Epithelial cell of prostate (primary cell): ENCODE data around the gene CNKSR3.
"Not testable (repeated sequence)": the region's sequence is repeated elsewhere in the genome, so short reads cannot be mapped to it uniquely, and the experiment has no call there.

Experiments
- DNase-seq: peaks from one replicate; pipeline ENCODE4 v3.0.0-alpha.2; 2011; ENCODE audit warnings: low read depth, low spot score
- H3K27ac ChIP-seq: fragments of 450-650 bp; 2 replicates; pipeline ENCODE4 v1.5.1; 2017; ENCODE audit warnings: mild to moderate bottlenecking

CNKSR3 gene

DNA sequence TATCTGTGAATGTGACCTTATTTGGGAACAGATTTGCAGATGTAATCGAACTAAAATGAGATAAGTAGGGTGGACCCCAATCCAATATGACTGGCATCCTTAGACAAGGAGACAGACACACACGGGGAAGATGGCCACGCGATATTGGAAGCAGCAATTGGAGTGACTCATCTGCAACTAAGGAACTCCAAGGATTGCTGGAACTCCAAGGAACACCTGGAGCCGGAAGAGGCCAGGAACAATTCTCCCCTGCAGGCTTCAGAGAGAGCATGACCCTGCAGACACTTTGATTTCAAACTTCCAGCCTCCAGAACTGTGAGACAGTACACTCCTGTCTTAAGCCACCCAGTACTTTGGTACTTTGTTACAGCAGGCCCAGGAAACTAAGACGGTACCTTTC lies 19.5 kb upstream of the CNKSR3 start:
- no peak overlapping the region for H3K27ac ChIP-seq
- DNase-seq = no peak

DNA sequence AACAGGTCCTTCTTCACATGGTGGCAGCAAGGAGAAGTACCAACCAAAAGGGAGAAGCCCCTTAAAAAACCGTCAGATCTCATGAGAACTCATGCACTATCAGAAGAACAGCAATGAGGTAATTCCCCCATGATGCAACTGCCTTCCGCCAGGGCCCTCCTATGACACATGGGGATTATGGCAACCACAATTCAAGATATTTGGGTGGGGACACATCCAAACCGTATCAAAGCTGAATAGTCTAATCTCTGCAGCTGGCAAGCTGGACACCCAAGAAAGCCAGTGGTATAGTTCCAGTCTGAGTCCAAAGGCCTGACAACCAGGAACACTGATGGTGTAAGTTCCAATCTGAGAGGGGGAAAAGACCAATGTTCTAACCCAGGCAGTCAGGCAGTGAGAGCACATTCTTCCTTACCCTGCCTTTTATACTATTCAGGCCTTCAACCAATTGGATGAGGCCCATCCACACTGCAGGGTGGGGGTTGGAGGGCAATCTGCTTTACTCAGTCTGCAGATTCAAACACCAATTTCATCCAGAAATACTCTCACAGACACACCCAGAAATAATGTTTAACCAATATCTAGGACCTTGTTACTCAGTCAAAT lies 17.9 kb upstream of the CNKSR3 start:
- no peak overlapping the region for H3K27ac ChIP-seq
- DNase-seq = no peak

DNA sequence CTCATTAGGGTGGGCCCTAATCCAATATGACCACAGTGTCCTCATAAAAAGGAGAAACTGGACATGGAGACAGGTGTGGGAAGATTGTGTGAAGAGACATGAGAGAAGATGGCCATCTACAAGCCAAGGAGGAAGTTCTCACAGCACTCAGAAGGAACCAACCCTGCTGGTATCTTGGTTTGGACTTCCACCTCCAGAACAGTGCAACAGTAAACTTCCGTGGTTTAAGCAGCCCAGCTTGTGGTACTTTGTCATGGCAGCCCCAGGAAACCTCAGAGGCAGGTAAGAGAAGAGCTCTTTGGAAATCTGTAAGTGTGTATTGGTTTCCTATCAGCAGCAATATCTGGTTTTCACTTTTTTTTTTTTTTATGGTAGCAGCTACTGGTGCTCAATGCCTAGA lies 16.5 kb upstream of the CNKSR3 start:
- no peak overlapping the region for H3K27ac ChIP-seq
- no peak for DNase-seq

DNA sequence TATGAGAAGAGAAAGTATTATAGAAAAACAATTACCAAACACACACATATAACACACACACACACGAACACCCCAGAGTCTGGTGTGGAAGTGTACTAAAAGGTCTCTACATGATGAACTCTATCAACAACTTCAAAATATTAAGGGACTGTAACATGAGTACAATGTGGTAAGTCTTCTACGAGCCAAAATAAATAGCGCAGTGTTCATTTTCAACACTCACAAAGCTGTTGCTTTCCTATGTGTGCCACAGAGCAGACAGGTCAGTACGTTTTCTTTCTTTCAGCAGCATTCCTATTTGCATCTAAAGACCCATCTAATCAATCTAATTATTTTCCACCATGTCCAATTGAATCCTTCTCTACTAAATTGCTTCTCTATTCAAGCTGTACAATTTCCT lies 12.1 kb upstream of the CNKSR3 start:
- no peak overlapping the region for H3K27ac ChIP-seq
- DNase-seq = no peak

DNA sequence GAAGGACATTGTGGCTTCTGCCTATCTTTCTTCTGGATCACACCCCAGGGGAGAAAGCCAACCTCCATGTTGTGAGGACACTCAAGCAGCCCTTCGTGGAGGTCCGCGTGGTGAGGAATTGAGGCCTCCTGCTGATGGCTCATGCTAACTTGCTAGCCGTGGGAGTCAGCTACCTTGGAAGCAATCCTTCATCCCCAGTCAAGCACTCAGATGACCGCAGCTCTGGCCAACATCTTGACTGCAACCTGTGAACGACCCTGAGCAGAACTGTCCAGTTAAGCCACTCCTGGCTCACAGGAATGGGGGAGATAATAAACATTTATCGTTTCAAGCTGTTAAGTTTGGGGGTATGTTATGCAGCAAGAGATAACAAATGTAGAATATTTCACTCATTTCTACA lies 10.9 kb upstream of the CNKSR3 start:
- no peak for DNase-seq
- no peak overlapping the region for H3K27ac ChIP-seq

DNA sequence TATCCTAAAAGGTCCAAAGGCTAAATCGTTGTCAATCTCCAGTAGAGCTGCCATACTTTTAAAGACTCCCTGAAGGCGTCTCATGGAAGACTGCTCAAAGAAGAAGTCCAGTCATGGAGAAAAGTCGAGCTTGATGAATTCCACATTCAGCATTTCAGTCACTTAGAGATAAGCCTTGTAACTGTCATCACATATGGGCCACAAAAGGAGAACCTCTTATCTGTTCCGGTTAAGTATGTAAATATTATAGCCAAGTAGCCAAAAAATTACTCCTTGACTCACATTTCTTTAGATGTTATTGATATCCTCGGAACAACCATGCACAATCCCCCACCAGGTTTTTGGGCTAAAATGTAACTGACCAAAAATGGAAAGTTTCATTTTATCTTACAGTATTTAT lies 9.8 kb upstream of the CNKSR3 start:
- no peak for DNase-seq
- no peak overlapping the region for H3K27ac ChIP-seq

DNA sequence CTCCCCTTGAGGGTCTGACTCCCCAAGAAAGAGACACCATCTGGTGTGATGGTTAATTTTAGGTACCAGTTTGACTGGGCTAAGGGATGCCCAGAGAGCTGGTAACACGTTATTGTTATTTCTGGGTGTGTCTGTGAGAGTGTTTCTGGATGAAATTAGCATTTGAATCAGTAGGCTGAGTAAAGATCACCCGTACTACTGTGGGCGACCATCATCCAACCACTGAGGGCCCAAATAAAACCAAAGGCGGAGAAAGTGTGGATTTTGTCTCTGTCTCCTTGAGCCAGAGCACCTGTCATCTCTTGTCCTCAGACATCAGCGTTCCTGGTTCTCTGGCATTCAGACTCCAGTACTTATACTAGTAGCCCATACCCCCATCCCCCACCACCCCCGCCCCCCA lies 7.9 kb upstream of the CNKSR3 start:
- no peak overlapping the region for H3K27ac ChIP-seq
- DNase-seq = no peak

DNA sequence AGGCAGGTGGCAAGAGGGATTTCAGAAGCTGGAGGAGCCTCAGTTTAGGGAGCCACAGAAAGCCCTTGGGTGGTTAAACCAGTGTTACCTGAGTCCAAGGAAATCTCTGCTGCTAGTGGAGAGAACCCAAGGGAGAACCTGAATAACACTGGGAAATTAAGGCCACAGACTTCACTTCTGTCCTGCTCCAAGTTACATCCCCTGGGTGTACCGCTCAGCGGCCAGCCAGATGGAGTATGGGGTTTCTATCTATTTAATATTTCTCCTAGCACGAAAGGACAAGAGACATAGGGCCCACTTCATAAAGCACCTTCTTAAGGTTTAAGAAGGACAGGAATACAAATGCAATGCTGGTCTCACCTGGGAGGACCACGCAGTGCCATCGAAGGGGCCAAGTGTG lies 5.8 kb upstream of the CNKSR3 start:
- no peak overlapping the region for H3K27ac ChIP-seq
- no peak for DNase-seq

DNA sequence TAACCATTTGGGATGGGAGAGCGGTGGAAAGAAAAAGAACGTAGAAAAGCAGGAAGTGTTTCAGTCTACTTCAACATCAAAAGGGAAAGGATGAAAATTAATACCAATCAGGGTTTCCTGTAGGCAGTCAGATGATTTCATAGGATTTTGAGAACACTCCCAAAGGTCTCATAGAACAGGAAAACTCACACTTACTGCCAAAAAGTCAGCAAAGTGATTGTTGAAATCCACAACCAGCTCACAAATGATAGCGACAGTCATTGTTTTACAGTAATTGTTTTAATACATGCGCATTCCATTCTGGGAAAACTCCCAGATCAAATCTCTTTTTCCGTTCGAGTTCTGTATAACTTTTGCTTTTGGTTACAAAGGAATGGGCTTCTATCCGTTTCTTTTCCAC lies 5.3 kb upstream of the CNKSR3 start:
- no peak overlapping the region for H3K27ac ChIP-seq
- no peak for DNase-seq

DNA sequence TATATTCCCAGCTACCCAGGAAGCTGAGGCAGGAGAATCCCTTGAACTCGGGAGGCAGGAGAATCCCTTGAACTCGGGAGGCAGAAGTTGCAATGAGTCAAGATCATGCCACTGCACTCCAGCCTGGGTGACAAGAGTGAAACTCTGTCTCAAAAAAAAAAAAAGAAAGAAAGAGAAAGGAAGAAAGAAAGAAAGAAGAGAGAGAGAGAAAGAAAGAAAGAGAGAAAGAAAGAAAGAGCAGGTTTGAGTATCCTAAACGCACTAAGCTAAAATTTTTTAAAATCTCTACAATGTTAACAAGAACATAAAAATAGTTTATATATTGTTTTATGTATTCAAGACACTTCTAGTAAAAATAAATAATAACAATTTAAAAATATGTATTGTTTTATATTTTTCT lies 4.6 kb upstream of the CNKSR3 start:
- H3K27ac ChIP-seq, DNase-seq: not testable (repeated sequence)

DNA sequence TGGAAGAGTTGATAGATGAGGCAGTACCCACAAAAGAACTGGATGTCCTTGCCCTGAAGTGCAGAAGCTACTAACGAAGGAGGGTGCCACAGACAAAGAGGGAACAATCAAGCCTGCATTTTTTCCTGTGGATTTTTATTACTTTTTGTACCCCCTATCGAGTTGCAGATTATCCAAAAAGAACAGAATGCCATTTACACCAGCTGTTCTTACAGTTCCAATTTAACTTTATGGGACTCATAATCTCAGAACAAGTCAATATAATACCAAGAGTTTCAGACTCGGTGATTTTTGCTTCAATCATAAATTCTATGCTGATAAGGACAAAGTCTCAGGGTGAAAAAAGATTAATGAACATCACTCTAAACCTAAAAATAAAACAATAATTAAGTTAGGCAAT lies 4.0 kb upstream of the CNKSR3 start:
- DNase-seq = no peak
- H3K27ac ChIP-seq = no peak overlapping the region

DNA sequence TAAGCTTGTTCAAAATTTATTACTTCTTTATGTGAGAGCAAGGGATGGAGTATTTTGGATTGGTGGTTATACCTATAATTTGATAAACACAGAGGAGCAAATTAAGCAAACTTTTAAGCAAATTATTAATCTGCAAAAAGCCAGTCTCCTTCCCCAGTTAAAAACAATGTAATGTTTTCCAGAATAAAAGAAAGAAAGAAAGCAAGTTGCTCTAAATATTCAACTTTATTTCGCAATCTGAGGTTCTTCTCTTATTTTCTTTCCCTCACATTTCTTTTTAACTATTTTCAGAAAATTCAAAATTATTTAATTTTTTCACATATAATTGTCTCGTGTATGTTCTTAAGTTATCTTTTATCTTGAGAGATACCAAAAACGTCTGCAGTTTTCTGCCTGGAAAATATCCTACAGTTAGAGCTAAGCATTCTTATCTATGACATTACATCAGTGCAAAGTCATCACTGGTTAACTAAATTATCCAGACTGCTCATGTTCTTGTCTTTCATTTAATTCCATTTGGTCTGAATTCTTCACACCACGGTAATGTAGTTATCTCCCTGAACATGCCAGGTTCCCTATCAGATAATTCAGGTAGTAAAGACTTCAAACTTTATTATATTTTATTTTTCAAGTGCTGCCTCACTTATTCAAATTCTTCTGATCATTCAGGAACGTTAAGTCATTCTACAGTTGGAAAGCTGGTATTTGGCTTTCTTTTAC lies 3.3 kb upstream of the CNKSR3 start:
- DNase-seq = no peak

DNA sequence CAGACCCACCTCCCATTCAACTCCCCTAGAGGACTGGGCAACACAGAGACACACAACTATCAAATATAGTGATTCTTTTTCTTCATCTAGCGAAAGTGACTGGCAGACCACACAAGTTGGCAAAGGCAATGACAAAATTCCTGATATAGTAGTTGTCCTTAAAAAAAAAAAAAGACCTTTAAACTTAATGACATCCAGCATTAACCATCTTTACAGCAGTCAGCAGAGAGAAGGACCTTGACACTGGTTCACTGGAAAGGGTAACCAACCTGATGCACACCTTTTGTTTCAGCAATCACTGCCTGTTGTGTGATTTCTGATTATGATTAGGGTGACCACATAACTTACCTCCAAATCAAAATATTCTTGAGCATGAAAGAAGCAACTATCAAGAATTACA lies 1.7 kb upstream of the CNKSR3 start:
- no peak for DNase-seq
- H3K27ac ChIP-seq = no peak overlapping the region

More for the DNA sequence above, 3.3 kb upstream of the CNKSR3 start:
- no peak overlapping the region for H3K27ac ChIP-seq

DNA sequence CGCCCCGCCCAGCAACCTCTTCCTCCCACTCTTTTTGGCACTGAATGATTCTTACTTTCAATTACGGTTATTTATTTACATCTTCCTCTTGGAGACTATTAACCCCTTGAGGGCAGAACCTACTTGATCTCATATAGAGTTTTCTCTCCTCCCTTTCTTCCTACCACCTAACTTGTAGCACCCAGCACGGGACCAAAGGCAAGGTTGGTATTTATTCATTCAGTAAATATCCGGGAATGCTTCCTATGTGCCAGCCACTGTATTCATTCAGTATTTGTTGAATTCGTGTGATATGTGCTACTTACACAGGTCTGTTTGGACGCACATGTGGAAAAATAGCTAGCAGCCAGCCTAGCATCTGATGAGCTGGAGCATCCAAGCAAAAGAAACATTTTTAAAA lies 1.3 kb upstream of the CNKSR3 start:
- no peak overlapping the region for H3K27ac ChIP-seq
- DNase-seq = no peak

DNA sequence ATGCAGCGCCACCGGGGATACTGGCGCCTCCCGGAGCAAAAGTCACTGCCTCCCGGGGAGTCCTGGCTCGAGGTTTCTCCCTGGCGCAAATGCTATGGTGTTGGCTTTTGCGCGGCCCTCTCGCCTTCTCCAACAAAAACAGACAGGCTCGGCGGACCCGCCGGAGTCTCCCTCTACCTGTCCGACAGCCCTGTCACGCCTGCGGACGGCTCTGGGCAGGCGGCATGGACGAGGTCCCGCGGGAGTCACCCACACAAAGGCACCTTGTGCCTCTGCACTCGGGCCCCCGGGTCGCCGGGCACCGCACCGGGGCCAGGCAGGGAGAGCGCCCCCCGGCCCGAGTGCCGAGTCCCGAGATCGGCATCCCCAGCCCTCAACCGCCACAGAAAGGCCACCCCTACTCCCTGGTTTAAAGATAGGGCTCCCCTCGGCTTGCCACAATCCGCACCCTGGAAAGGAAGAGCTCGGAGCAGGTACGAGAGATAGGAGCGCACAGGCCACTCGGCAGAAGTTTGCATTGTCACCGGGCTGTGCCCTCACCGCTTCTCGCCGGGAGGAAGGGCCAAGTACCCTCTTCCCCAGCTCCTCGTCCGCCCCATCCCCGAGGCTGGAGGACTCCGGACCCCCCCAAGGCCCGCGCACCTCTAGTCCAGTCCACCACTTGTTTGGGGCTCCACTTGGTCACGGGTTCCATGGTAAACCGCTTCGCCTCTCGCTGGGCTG lies 903 bp downstream of the CNKSR3 start:
- peak overlapping the region; percentile 65 for H3K27ac ChIP-seq

DNA sequence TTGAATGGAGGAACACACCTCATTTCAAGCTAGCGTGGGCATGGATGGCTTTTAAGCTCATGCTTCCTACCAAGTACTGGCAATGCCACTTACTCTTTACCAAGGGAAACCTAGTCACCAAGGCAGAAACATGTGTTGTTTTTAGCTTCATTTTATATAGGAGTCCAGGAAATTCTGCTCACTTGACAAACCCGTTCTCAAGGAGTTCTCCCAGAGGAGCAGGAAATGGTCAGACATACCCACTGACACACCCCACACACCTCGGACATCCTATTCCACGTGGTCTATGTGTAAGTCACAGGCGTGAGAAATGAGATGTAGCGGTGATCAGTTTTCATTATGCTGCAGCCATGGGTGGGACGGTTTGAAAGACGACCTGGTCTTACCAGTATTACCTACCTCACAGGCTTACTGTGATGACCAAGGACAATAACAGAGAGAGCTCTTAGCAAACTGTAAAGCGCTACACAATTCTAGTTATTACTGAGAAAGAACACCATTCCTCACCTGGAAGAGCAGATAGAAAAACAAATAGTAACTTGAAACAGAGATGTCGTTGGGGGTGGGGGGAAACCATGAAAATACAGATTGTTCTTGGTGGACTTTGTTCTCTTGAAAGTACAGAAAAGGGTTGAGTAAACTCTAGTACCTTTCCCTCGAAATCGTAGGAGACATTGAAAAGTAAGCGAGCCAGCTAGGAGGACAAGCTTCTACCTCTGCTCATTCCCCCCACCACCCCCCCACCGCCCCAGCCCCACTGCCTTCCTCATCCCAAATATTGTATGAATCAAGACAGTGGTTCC lies 1.7 kb downstream of the CNKSR3 start:
- DNase-seq = peak; percentile 69
- H3K27ac ChIP-seq = peak overlapping the region; percentile 65

More for the DNA sequence above, 903 bp downstream of the CNKSR3 start:
- DNase-seq = no peak

DNA sequence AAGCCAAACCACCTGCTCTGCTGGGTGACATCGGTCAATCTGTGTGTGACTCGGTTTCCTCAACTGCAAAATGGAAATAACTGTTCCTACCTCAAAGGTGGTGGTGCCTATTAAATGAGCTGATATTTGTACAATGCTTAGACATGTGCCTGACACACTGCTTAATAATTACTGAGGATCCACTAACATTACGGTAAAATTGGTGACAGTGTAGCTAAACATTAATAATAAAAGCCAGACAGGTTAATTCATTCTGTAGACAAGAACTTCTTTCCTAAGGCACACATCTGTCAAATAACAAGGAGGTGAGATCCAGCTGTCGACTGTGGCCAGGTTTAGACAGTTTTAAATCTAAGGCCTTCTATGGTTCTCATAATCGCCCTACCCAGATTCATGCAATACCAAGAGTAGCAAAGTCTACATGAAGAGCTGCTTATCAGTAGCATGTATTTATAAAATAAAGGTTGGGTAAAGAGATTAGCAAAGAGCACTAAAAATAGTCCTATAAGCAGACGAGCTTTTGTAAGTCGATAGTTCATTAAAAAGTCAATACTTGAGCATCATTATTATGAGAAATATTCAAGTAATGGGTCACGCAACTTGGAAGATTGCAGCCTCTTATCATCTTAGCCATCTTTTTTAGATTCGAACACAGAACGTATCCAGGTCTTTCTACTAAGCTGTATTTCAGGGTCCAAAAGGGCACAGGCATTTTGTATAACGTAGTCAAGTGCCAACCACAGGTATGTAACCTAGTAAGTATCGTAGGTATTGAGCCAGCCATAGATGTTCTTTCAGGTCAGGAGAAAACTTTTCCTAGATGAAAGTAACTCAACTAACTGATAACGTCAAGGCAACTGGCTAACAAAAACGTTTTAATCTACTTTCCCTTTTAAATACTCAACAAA lies 3.2 kb downstream of the CNKSR3 start:
- no peak overlapping the region for H3K27ac ChIP-seq
- no peak for DNase-seq

DNA sequence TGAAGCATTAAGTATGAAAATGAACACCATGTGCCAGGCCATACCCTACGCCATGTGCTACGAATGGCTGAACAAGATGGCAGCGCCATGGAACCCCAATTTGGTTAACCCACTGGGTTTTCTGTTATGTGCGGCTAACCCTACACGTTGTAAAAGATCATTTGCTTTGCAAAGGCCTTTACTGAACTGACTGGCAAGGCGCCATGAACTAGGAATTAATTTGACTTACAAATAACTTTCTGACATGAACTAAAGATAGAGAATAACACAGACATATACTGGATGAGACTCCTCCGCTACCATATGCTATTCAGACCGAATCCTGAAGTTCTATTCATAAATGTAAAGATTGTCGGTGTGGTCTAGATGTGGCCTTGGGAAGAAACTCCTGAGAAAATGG lies 3.9 kb downstream of the CNKSR3 start:
- no peak for DNase-seq
- H3K27ac ChIP-seq = no peak overlapping the region

DNA sequence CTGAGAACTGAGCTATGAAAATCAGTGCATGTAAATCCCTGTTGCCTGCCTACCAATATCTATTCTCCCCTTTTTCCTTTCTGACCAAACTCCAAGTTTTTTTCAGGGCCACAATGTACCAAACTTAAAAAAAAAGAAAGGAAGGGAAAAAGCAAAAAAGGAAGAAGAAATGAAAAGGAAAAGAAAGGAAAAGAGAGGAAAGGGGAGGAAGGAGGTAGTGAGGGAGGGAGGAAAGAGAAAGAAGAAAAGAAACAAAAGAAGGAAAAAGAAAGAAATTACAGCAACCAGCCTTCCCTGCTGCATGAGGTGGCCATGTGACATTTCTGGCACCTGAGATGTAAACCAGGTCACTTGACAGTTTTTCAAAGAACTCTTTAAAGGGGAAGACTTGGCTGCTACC lies 4.4 kb downstream of the CNKSR3 start:
- H3K27ac ChIP-seq = no peak overlapping the region

More for the DNA sequence above, 4.4 kb downstream of the CNKSR3 start:
- DNase-seq = no peak
